K562 (cell line): ENCODE results near the gene NEU1. TPM values are rescaled to one million over a fixed set of nuclear protein-coding genes. Genes with fewer than 3 reads are reported as not detected.
A peak's percentile ranks its signal among the peaks of the same experiment; 100 is the strongest.

ENCODE experiments used
- ARID3A ChIP-seq: IDR thresholded peaks from 2 replicates; pipeline ENCODE4 v1.6.1; 2012; ENCODE audit warnings: low read depth, low read length, improper control_type of control experiment, borderline replicate concordance
- CBX2 ChIP-seq: fragments of 200-600 bp; sonication (generic); IDR thresholded peaks from one replicate; pipeline ENCODE4 v1.6.1; 2012; ENCODE audit warnings: mild to moderate bottlenecking, low read length, inconsistent platforms; ENCODE audit not compliant: insufficient read depth, poor library complexity, severe bottlenecking
- CBX3 ChIP-seq, 2 experiments: IDR thresholded peaks; 1 replicate in 1 of 2; 2 replicates in 1 of 2; pipeline ENCODE4 v1.6.1; 2012; ENCODE audit warnings: inconsistent platforms in 2 of 2, low read length in 2 of 2, borderline replicate concordance in 1 of 2, control low read depth in 1 of 2
- CCAR2 ChIP-seq: fragments of 200-400 bp; formaldehyde crosslinking; IDR thresholded peaks from 2 replicates; pipeline ENCODE4 v1.6.1; 2017; ENCODE audit warnings: mild to moderate bottlenecking, low read depth, low read length
- CHD7 ChIP-seq: fragments of 200-600 bp; sonication (generic); IDR thresholded peaks from one replicate; pipeline ENCODE4 v1.6.1; 2012; ENCODE audit warnings: mild to moderate bottlenecking, low read depth, low read length, inconsistent platforms
- MAFF ChIP-seq: IDR thresholded peaks from 2 replicates; pipeline ENCODE4 v1.6.1; 2012; ENCODE audit warnings: low read length, improper control_type of control experiment
- MBD2 ChIP-seq: sonication (generic); IDR thresholded peaks from 2 replicates; pipeline ENCODE4 v1.6.1; 2016; ENCODE audit warnings: low read depth, borderline replicate concordance
- POLR2B ChIP-seq: fragments of 450-650 bp; IDR thresholded peaks from 2 replicates; pipeline ENCODE4 v1.6.1; 2018; ENCODE audit warnings: low read depth; ENCODE audit not compliant: partially characterized antibody
- PRPF4 ChIP-seq: fragments of 200-400 bp; formaldehyde crosslinking; IDR thresholded peaks from one replicate; pipeline ENCODE4 v1.6.1; 2017; ENCODE audit warnings: low read length, low read depth, mild to moderate bottlenecking; ENCODE audit not compliant: insufficient read depth, poor library complexity, severe bottlenecking
- PURB ChIP-seq: sonication (generic); formaldehyde crosslinking; IDR thresholded peaks from 2 replicates; pipeline ENCODE4 v1.9.0; 2021; ENCODE audit warnings: low read depth, mild to moderate bottlenecking, missing genetic modification reagents
- RAD51 ChIP-seq: fragments of 450-650 bp; IDR thresholded peaks from 2 replicates; pipeline ENCODE4 v1.7.1; 2016; ENCODE audit warnings: low read depth, mild to moderate bottlenecking, borderline replicate concordance
- RFX7 ChIP-seq: fragments of 250-450 bp; sonication (Bioruptor Pico); IDR thresholded peaks from 2 replicates; pipeline ENCODE4 v1.5.1; 2021; ENCODE audit warnings: mild to moderate bottlenecking
- TSC22D4 ChIP-seq: fragments of 450-650 bp; IDR thresholded peaks from 2 replicates; pipeline ENCODE4 v1.6.1; 2016; ENCODE audit warnings: missing genetic modification characterization, missing biosample characterization, control low read depth
- ZNF232 ChIP-seq: sonication (generic); formaldehyde crosslinking; IDR thresholded peaks from 2 replicates; pipeline ENCODE4 v1.8.0; 2022; ENCODE audit warnings: mild to moderate bottlenecking, missing genetic modification reagents
- ZNF24 ChIP-seq: fragments of 450-650 bp; IDR thresholded peaks from 2 replicates; pipeline ENCODE4 v1.6.1; 2016
- polyA plus RNA-seq, 8 experiments: library from polyadenylated mRNA; depleted of rRNA in 4 of 8; stranded (reverse) in 5 of 8; unstranded in 3 of 8; fragments of >200 nt; fragmentation: Nextera tagmentation in 2 of 8; fragmentation: Illumina TruSeq in 1 of 8; extraction: Ambion mirVana in 2 of 8; extraction: Trizol in 1 of 8; gene quantifications; 2 replicates each; pipeline versions ENCODE4 v1.2.1 to v1.2.3, GENCODE V29; 2011 to 2014; ENCODE audit warnings: inconsistent platforms in 1 of 8, missing spikeins in 1 of 8
- total RNA-seq, 7 experiments: library from RNA; depleted of rRNA in 6 of 7; stranded (reverse); fragments of >200 nt in 6 of 7; fragmentation: Illumina TruSeq in 2 of 7; extraction: Trizol in 2 of 7; gene quantifications; 2 replicates each; pipeline versions ENCODE4 v1.2.1 to v1.2.3, GENCODE V29; 2011 to 2021; ENCODE audit warnings: low replicate concordance in 1 of 7

The NEU1 gene
- total and polyA plus RNA-seq, 9 of the 15 experiments (the other 6 are each of a cell fraction or from before 2014, with no cell fraction given) = 14.8 to 67.8 (median 51.0) TPM

- TF ChIP-seq CHD7 (no peak), PURB (CRISPR knock-in tag) (no peak), CBX3 (IDR thresholded peaks at IDR 0.05; ENCODE audit: borderline replicate concordance in 1 of 2, low read length in 2 of 2) (peak in 1 of 2 experiments; percentile 78; a peak in 1 of 3 replicates), PRPF4 (peak; percentile 95), MAFF (no peak), RFX7 (CRISPR knock-in tag) (no peak; the same call in 1 of the 2 replicates), RAD51 (no peak), ZNF232 (CRISPR knock-in tag) (peak; percentile 86; the same call in 1 of the 2 replicates), MBD2 (no peak), CBX2 (no peak), TSC22D4 (tag) (no peak), ARID3A (0 out of 2 replicates have a peak, but pooled peaks have one; percentile 55), POLR2B (peak; percentile 100), CCAR2 (no peak), ZNF24 (no peak)
Measured at GRCh38 chr6:31827286-31828079, 35.1 kb downstream of the NEU1 start, which contains the start of gene HSPA1B (continued).
